DOHH2 (cell line): ENCODE results near the gene LAMA2.

Experiments used
- H3F3A ChIP-seq: fragments of 200-600 bp; sonication (generic), shearing (Covaris generic); 2 replicates; pipeline ENCODE4 v1.6.0; 2016; ENCODE audit warnings: antibody characterized with exemption, mild to moderate bottlenecking; ENCODE audit not compliant: control insufficient read depth, insufficient read depth
- H3K27ac ChIP-seq: fragments of 200-600 bp; sonication (generic); 2 replicates; pipeline ENCODE4 v1.5.1; 2014; ENCODE audit warnings: low read depth, mild to moderate bottlenecking, low read length, moderate library complexity
- H3K27me3 ChIP-seq: fragments of 200-600 bp; sonication (generic); 2 replicates; pipeline ENCODE4 v1.6.1; 2014; ENCODE audit warnings: mild to moderate bottlenecking, low read length, mixed read lengths; ENCODE audit not compliant: control insufficient read depth
- H3K36me3 ChIP-seq: fragments of 200-600 bp; sonication (generic); 2 replicates; pipeline ENCODE4 v1.6.1; 2014; ENCODE audit warnings: mild to moderate bottlenecking, low read length, moderate library complexity, mixed read lengths; ENCODE audit not compliant: control insufficient read depth
- H3K4me1 ChIP-seq: fragments of 200-600 bp; sonication (generic); 2 replicates; pipeline ENCODE4 v1.6.1; 2014; ENCODE audit warnings: mild to moderate bottlenecking, low read length, mixed read lengths; ENCODE audit not compliant: control insufficient read depth
- H3K4me2 ChIP-seq: fragments of 200-600 bp; sonication (generic); 2 replicates; pipeline ENCODE4 v1.6.0; 2014; ENCODE audit warnings: mild to moderate bottlenecking, low read length, moderate library complexity
- H3K4me3 ChIP-seq: fragments of 200-600 bp; sonication (generic); 2 replicates; pipeline ENCODE4 v1.5.1; 2014; ENCODE audit warnings: mild to moderate bottlenecking, low read length, mixed read lengths
- H3K79me2 ChIP-seq: fragments of 200-600 bp; sonication (generic); 2 replicates; pipeline ENCODE4 v1.6.1; 2014; ENCODE audit warnings: mild to moderate bottlenecking, low read length, mixed read lengths; ENCODE audit not compliant: control insufficient read depth
- H3K9me2 ChIP-seq: fragments of 200-600 bp; sonication (generic); replicated peaks from 2 replicates; pipeline ENCODE4 v1.6.1; 2014; ENCODE audit warnings: mild to moderate bottlenecking, low read length, mixed read lengths; ENCODE audit not compliant: control insufficient read depth
- H3K9me3 ChIP-seq: fragments of 200-600 bp; sonication (generic); 2 replicates; pipeline ENCODE4 v1.6.1; 2014; ENCODE audit warnings: antibody characterized with exemption, low read length, mixed read lengths; ENCODE audit not compliant: control insufficient read depth, insufficient read depth
- H4K20me1 ChIP-seq: fragments of 200-600 bp; sonication (generic); 2 replicates; pipeline ENCODE4 v1.6.0; 2014; ENCODE audit warnings: low read depth, mild to moderate bottlenecking, antibody characterized with exemption, low read length, moderate library complexity; ENCODE audit not compliant: control insufficient read depth, insufficient read depth
- EZH2phosphoT487 ChIP-seq: fragments of 200-600 bp; sonication (generic); IDR thresholded peaks from 2 replicates; pipeline ENCODE4 v1.6.1; 2017; ENCODE audit warnings: borderline replicate concordance, mild to moderate bottlenecking, antibody characterized with exemption, low read length, moderate library complexity, mixed read lengths
- TF ChIP-seq, protein P1 (sequence below): fragments of 200-600 bp; sonication (generic); IDR thresholded peaks from one replicate; pipeline ENCODE4 v1.5.1; 2014; ENCODE audit warnings: antibody characterized with exemption, mild to moderate bottlenecking, low read depth, low read length; ENCODE audit not compliant: poor library complexity, severe bottlenecking

The LAMA2 gene

DNA sequence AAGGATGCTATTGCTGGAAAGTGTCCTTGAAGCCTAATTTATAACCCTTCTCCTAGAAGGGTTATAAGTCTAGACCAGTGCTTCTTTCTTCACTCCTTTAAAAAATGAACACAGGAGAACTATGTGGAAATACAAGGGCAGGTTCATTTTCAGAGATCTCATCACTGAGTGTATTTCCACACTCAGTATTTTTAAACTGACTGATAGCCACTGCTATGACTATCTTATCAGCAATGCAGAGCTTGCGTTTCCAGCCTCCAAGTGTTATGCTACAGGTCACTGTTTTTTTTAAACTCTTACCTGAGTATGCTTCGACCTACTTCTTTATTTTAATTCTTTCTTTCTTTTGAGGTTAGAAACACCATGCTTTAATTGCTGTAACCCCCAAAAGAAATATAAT lies 508.0 kb downstream of the LAMA2 start:
- Histone ChIP-seq H3K4me2 (no peak overlapping the region), H3K27me3 (no peaks in the 10 kb centered on the region), H3K4me3 (no peak overlapping the region), H3K4me1 (peaks cover 22% of the 10 kb centered on the region), H3K79me2 (no peaks in the 10 kb centered on the region), H3K27ac (no peak overlapping the region), H3K36me3 (no peaks in the 10 kb centered on the region), H3K9me2 (no peaks in the 10 kb centered on the region), H3K9me3 (no peaks in the 10 kb centered on the region), H4K20me1 (no peaks in the 10 kb centered on the region), H3F3A (no peaks in the 10 kb centered on the region)
- TF ChIP-seq, protein P1, sequence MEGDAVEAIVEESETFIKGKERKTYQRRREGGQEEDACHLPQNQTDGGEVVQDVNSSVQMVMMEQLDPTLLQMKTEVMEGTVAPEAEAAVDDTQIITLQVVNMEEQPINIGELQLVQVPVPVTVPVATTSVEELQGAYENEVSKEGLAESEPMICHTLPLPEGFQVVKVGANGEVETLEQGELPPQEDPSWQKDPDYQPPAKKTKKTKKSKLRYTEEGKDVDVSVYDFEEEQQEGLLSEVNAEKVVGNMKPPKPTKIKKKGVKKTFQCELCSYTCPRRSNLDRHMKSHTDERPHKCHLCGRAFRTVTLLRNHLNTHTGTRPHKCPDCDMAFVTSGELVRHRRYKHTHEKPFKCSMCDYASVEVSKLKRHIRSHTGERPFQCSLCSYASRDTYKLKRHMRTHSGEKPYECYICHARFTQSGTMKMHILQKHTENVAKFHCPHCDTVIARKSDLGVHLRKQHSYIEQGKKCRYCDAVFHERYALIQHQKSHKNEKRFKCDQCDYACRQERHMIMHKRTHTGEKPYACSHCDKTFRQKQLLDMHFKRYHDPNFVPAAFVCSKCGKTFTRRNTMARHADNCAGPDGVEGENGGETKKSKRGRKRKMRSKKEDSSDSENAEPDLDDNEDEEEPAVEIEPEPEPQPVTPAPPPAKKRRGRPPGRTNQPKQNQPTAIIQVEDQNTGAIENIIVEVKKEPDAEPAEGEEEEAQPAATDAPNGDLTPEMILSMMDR = no peak
- no peak for TF ChIP-seq EZH2phosphoT487

DNA sequence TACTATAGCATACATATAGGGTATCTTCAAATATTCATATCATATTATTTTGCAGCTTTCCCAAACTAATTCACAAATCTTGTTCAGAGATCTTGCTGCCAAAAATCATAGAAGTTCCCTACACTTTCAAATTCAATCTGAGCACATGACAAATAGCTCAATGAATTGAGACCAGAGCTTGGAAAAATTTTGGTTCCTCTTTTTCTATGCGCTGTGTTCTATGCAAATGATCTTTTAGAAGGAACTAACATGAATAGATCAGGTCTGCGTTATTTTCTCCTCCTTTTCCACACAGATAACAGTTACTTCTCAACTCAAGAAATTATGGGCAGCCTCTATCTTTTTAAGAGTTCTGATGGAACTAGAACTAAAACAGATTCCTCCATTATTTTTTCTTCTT lies 510.7 kb downstream of the LAMA2 start:
- Histone ChIP-seq H3K79me2 (no peaks in the 10 kb centered on the region), H3K27ac (peak overlapping the region; percentile 46), H3K9me2 (no peaks in the 10 kb centered on the region), H3K36me3 (no peaks in the 10 kb centered on the region), H3K4me1 (peaks cover 22% of the 10 kb centered on the region), H3F3A (no peaks in the 10 kb centered on the region), H3K9me3 (no peaks in the 10 kb centered on the region), H3K27me3 (no peaks in the 10 kb centered on the region), H4K20me1 (no peaks in the 10 kb centered on the region), H3K4me3 (peak overlapping the region; percentile 40; the same call in 1 of the 2 replicates), H3K4me2 (peak overlapping the region; percentile 57)
- TF ChIP-seq, protein P1 = no peak
- TF ChIP-seq EZH2phosphoT487 = no peak

DNA sequence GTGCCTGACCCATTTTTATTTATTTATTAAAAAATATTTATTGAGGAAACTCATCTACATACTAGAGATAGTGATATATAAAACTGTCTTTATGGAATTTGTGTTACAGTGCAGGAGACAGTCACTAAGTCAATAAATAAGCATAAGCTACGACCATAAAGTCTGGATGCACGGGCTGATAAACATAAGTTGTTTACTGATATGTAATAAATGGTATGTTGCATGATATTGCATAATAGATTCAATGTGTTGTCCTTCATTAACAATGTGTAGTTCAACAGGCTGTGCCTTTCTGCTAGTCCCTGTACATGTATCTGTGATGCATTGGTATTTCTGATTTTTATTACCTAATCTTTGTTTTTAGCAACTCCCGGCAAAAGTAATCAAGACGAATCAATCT lies 515.8 kb downstream of the LAMA2 start:
- TF ChIP-seq EZH2phosphoT487 = no peak
- TF ChIP-seq, protein P1 = no peak
- H3K27ac ChIP-seq = no peak overlapping the region
- no peak overlapping the region for H3K4me3 ChIP-seq

More for the DNA sequence above, 515.8 kb downstream of the LAMA2 start:
- Histone ChIP-seq H3K9me2 (0 out of 2 replicates have a peak, but pooled peaks cover 2% of the 10 kb centered on the region), H3K9me3 (no peaks in the 10 kb centered on the region), H3F3A (no peaks in the 10 kb centered on the region), H3K36me3 (no peaks in the 10 kb centered on the region), H3K79me2 (no peaks in the 10 kb centered on the region), H3K27me3 (no peaks in the 10 kb centered on the region), H3K4me2 (no peak overlapping the region), H4K20me1 (no peaks in the 10 kb centered on the region), H3K4me1 (peaks cover 11% of the 10 kb centered on the region)
